Natural killer cell treated with Interleukin-12 subunit alpha and Interleukin-12 subunit beta and Interleukin-15 and Interleukin-18, amount 100 ng/mL, for 72 hours (primary cell): ENCODE measurements around the gene MIPOL1. TPM values are rescaled to one million over a fixed set of nuclear protein-coding genes. Genes with fewer than 3 reads are reported as not detected.
"Not testable (repeated sequence)": the region's sequence is repeated elsewhere in the genome, so short reads cannot be mapped to it uniquely, and the experiment has no call there.

Experiments
- ATAC-seq, 2 donors: fragments of 150-1000 bp; cut with Tn5 transposase in 1 of 2; sonication (Bioruptor Pico), chemical (Tn5 transposase) in 1 of 2; 2 replicates each; pipeline ENCODE4 v1.10.0; 2021
- DNase-seq: peaks from one replicate; pipeline ENCODE4 v3.0.0; 2022; ENCODE audit warnings: low spot score
- H3K27ac Mint-ChIP-seq, 2 donors: 1 replicate in 1 of 2; 2 replicates in 1 of 2; pipeline ENCODE4 v1.8.0; 2022; ENCODE audit warnings: mixed read lengths in 2 of 2, mild to moderate bottlenecking in 1 of 2, moderate library complexity in 1 of 2
- H3K27me3 Mint-ChIP-seq, 2 donors: 1 replicate in 1 of 2; 2 replicates in 1 of 2; pipeline ENCODE4 v1.8.0; 2022; ENCODE audit warnings: mixed read lengths in 2 of 2
- H3K36me3 Mint-ChIP-seq: one replicate; pipeline ENCODE4 v1.8.0; 2022; ENCODE audit warnings: mixed read lengths
- H3K4me1 Mint-ChIP-seq, 2 donors: 1 replicate in 1 of 2; 2 replicates in 1 of 2; pipeline ENCODE4 v1.8.0; 2022; ENCODE audit warnings: low read depth in 2 of 2, mixed read lengths in 2 of 2, mild to moderate bottlenecking in 1 of 2
- H3K4me3 Mint-ChIP-seq: one replicate; pipeline ENCODE4 v1.8.0; 2022; ENCODE audit warnings: mixed read lengths
- H3K9me3 Mint-ChIP-seq: 2 replicates; pipeline ENCODE4 v1.8.0; 2022; ENCODE audit warnings: mixed read lengths
- total RNA-seq, 2 donors: library from RNA; stranded (reverse); gene quantifications; one replicate each; pipeline ENCODE4 v1.2.3, GENCODE V29; 2022

MIPOL1 gene
- total RNA-seq, 2 donors from 2014 or later: not detected

- H3K36me3 Mint-ChIP-seq: no peaks in the 10 kb centered on the region
- no peak for DNase-seq
- peaks cover 1% of the 10 kb centered on the region for H3K9me3 Mint-ChIP-seq
- H3K27me3 Mint-ChIP-seq: no peaks in the 10 kb centered on the region
- no peak overlapping the region for H3K4me3 Mint-ChIP-seq
- ATAC-seq: no peak
- no peaks in the 10 kb centered on the region for H3K4me1 Mint-ChIP-seq
- H3K27ac Mint-ChIP-seq: no peak overlapping the region
These were observed 24.7 kb upstream of the MIPOL1 start for GRCh38 chr14:37172936-37173614.

GRCh38 chr14:37179896-37180502, 17.7 kb upstream of the MIPOL1 start:
- peaks cover 3% of the 10 kb centered on the region for H3K9me3 Mint-ChIP-seq
- H3K4me3 Mint-ChIP-seq: no peak overlapping the region
- H3K36me3 Mint-ChIP-seq: peaks cover 5% of the 10 kb centered on the region
- ATAC-seq (no peak), DNase-seq (no peak)
- H3K4me1 Mint-ChIP-seq: no peaks in the 10 kb centered on the region
- no peak overlapping the region for H3K27ac Mint-ChIP-seq
- no peaks in the 10 kb centered on the region for H3K27me3 Mint-ChIP-seq

- not testable (repeated sequence) for H3K27ac Mint-ChIP-seq, H3K9me3 Mint-ChIP-seq, DNase-seq, H3K27me3 Mint-ChIP-seq, ATAC-seq, H3K36me3 Mint-ChIP-seq, H3K4me3 Mint-ChIP-seq, H3K4me1 Mint-ChIP-seq
These were observed 16.9 kb upstream of the MIPOL1 start for GRCh38 chr14:37180886-37181285.

GRCh38 chr14:37181441-37181840, 16.3 kb upstream of the MIPOL1 start:
- peaks cover 5% of the 10 kb centered on the region for H3K36me3 Mint-ChIP-seq
- no peak overlapping the region for H3K4me3 Mint-ChIP-seq
- no peak overlapping the region for H3K27ac Mint-ChIP-seq
- DNase-seq (no peak), ATAC-seq (no peak)
- H3K9me3 Mint-ChIP-seq: peaks cover 3% of the 10 kb centered on the region
- no peaks in the 10 kb centered on the region for H3K4me1 Mint-ChIP-seq
- H3K27me3 Mint-ChIP-seq: no peaks in the 10 kb centered on the region

GRCh38 chr14:37184520-37184919, 13.2 kb upstream of the MIPOL1 start:
- H3K27me3 Mint-ChIP-seq, H3K4me1 Mint-ChIP-seq, H3K27ac Mint-ChIP-seq, H3K9me3 Mint-ChIP-seq, ATAC-seq, DNase-seq, H3K4me3 Mint-ChIP-seq, H3K36me3 Mint-ChIP-seq: not testable (repeated sequence)

- Mint-ChIP-seq H3K36me3 (peaks cover 5% of the 10 kb centered on the region), H3K4me3 (no peak overlapping the region), H3K27ac (no peak overlapping the region), H3K4me1 (no peaks in the 10 kb centered on the region), H3K9me3 (peaks cover 12% of the 10 kb centered on the region), H3K27me3 (no peaks in the 10 kb centered on the region)
- DNase-seq (no peak), ATAC-seq (no peak)
These were observed 12.1 kb upstream of the MIPOL1 start for GRCh38 chr14:37185670-37186069.

- no peak overlapping the region for H3K4me3 Mint-ChIP-seq
- ATAC-seq: no peak
- peaks cover 5% of the 10 kb centered on the region for H3K36me3 Mint-ChIP-seq
- H3K4me1 Mint-ChIP-seq: no peaks in the 10 kb centered on the region
- no peak overlapping the region for H3K27ac Mint-ChIP-seq
- no peak for DNase-seq
- H3K27me3 Mint-ChIP-seq: no peaks in the 10 kb centered on the region
- peaks cover 15% of the 10 kb centered on the region for H3K9me3 Mint-ChIP-seq
These were observed 10.9 kb upstream of the MIPOL1 start for GRCh38 chr14:37186865-37187264.

- Mint-ChIP-seq H3K27me3 (no peaks in the 10 kb centered on the region), H3K9me3 (peaks cover 13% of the 10 kb centered on the region), H3K4me3 (no peak overlapping the region), H3K4me1 (no peaks in the 10 kb centered on the region), H3K36me3 (peaks cover under 1% of the 10 kb centered on the region), H3K27ac (no peak overlapping the region)
- no peak for DNase-seq
- ATAC-seq: no peak
These were observed 10.4 kb upstream of the MIPOL1 start for GRCh38 chr14:37187294-37187693.

- H3K27ac Mint-ChIP-seq, H3K27me3 Mint-ChIP-seq, DNase-seq, ATAC-seq, H3K4me3 Mint-ChIP-seq, H3K36me3 Mint-ChIP-seq, H3K4me1 Mint-ChIP-seq: not testable (repeated sequence)
- H3K9me3 Mint-ChIP-seq: peaks cover 13% of the 10 kb centered on the region
These were observed 9.7 kb upstream of the MIPOL1 start for GRCh38 chr14:37187840-37188577.

GRCh38 chr14:37189733-37190132, 8.0 kb upstream of the MIPOL1 start:
- peaks cover 15% of the 10 kb centered on the region for H3K9me3 Mint-ChIP-seq
- H3K27me3 Mint-ChIP-seq: not testable (repeated sequence)

GRCh38 chr14:37194698-37195097, 3.0 kb upstream of the MIPOL1 start:
- peaks cover 19% of the 10 kb centered on the region for H3K9me3 Mint-ChIP-seq
- H3K4me3 Mint-ChIP-seq: no peak overlapping the region
- ATAC-seq (no peak), DNase-seq (no peak)
- no peak overlapping the region for H3K27ac Mint-ChIP-seq
- H3K4me1 Mint-ChIP-seq: peaks cover 0 to 3% of the 10 kb centered on the region in 2 donors
- peaks cover 0 to 9% of the 10 kb centered on the region in 2 donors for H3K27me3 Mint-ChIP-seq
- H3K36me3 Mint-ChIP-seq: peaks cover 5% of the 10 kb centered on the region

More at GRCh38 chr14:37189733-37190132, 8.0 kb upstream of the MIPOL1 start:
- DNase-seq, ATAC-seq, H3K4me3 Mint-ChIP-seq, H3K36me3 Mint-ChIP-seq, H3K27ac Mint-ChIP-seq, H3K4me1 Mint-ChIP-seq: not testable (repeated sequence)

- peaks cover 0 to 9% of the 10 kb centered on the region in 2 donors for H3K27me3 Mint-ChIP-seq
- H3K36me3 Mint-ChIP-seq: peaks cover 5% of the 10 kb centered on the region
- H3K9me3 Mint-ChIP-seq: peaks cover 18% of the 10 kb centered on the region
- DNase-seq: no peak
- H3K4me3 Mint-ChIP-seq: no peak overlapping the region
- peaks cover 0 to 3% of the 10 kb centered on the region in 2 donors for H3K4me1 Mint-ChIP-seq
- no peak for ATAC-seq
- no peak overlapping the region for H3K27ac Mint-ChIP-seq
These were observed 2.4 kb upstream of the MIPOL1 start for GRCh38 chr14:37195327-37195726.

GRCh38 chr14:37196604-37197420, 925 bp upstream of the MIPOL1 start:
- peak overlapping the region; percentile 55 for H3K4me3 Mint-ChIP-seq
- H3K27me3 Mint-ChIP-seq: peaks cover 0 to 9% of the 10 kb centered on the region in 2 donors
- ATAC-seq: no peak
- H3K4me1 Mint-ChIP-seq: peaks cover 0 to 3% of the 10 kb centered on the region in 2 donors
- H3K27ac Mint-ChIP-seq: no peak overlapping the region
- no peak for DNase-seq
- peaks cover 15% of the 10 kb centered on the region for H3K9me3 Mint-ChIP-seq
- peaks cover 5% of the 10 kb centered on the region for H3K36me3 Mint-ChIP-seq
